Measurements from ENCODE around the gene TSPYL6.
"Not testable (repeated sequence)": the region's sequence is repeated elsewhere in the genome, so short reads cannot be mapped to it uniquely, and the experiment has no call there.

TSPYL6 gene

GRCh38 chr2:54256091-54256694, at the start of gene TSPYL6:
TSS of gene TSPYL6 (minus strand) at chr2:54256229. CDS start at chr2:54256151, 78 bp downstream.
- no peak for DNase-seq (ENCODE audit: insufficient read length, low spot score)
- FAIRE-seq, result no peak

- FAIRE-seq (no peak), DNase-seq (ENCODE audit: insufficient read length, low spot score) (no peak)
Measured at GRCh38 chr2:54303631-54304030, 47.6 kb upstream of the TSPYL6 start.

- DNase-seq (ENCODE audit: insufficient read length, low spot score) (no peak), FAIRE-seq (no peak)
Measured at GRCh38 chr2:54298514-54298913, 42.5 kb upstream of the TSPYL6 start.

GRCh38 chr2:54295911-54296310, 39.9 kb upstream of the TSPYL6 start:
- no peak for FAIRE-seq
- DNase-seq (ENCODE audit: insufficient read length, low spot score), result no peak

GRCh38 chr2:54294665-54295064, 38.6 kb upstream of the TSPYL6 start:
- not testable (repeated sequence) for FAIRE-seq

GRCh38 chr2:54290356-54291025, 34.5 kb upstream of the TSPYL6 start:
- FAIRE-seq (no peak), DNase-seq (ENCODE audit: insufficient read length, low spot score) (no peak)

More at GRCh38 chr2:54294665-54295064, 38.6 kb upstream of the TSPYL6 start:
- DNase-seq (ENCODE audit: insufficient read length, low spot score), result not testable (repeated sequence)

GRCh38 chr2:54289917-54290316, 33.9 kb upstream of the TSPYL6 start:
- DNase-seq (ENCODE audit: insufficient read length, low spot score), result no peak
- FAIRE-seq, result no peak

- no peak for DNase-seq (ENCODE audit: insufficient read length, low spot score)
- FAIRE-seq, result no peak
Measured at GRCh38 chr2:54287532-54287931, 31.5 kb upstream of the TSPYL6 start.

- FAIRE-seq (peak; percentile 31), DNase-seq (ENCODE audit: insufficient read length, low spot score) (no peak)
Measured at GRCh38 chr2:54285451-54285850, 29.4 kb upstream of the TSPYL6 start.

- DNase-seq (ENCODE audit: insufficient read length, low spot score), result no peak
- FAIRE-seq, result no peak
Measured at GRCh38 chr2:54284826-54285225, 28.8 kb upstream of the TSPYL6 start.

GRCh38 chr2:54279385-54279784, 23.4 kb upstream of the TSPYL6 start:
- DNase-seq (ENCODE audit: insufficient read length, low spot score) (peak; percentile 8), FAIRE-seq (no peak)

GRCh38 chr2:54275541-54275940, 19.5 kb upstream of the TSPYL6 start:
- FAIRE-seq (no peak), DNase-seq (ENCODE audit: insufficient read length, low spot score) (no peak)

GRCh38 chr2:54274781-54275242, 18.8 kb upstream of the TSPYL6 start:
- FAIRE-seq, result peak; percentile 13
- DNase-seq (ENCODE audit: insufficient read length, low spot score), result no peak

GRCh38 chr2:54271843-54272627, 16.0 kb upstream of the TSPYL6 start:
- no peak for DNase-seq (ENCODE audit: insufficient read length, low spot score)
- FAIRE-seq, result no peak

GRCh38 chr2:54271189-54271588, 15.2 kb upstream of the TSPYL6 start:
- no peak for FAIRE-seq
- DNase-seq (ENCODE audit: insufficient read length, low spot score), result no peak

- no peak for FAIRE-seq
- DNase-seq (ENCODE audit: insufficient read length, low spot score), result no peak
Measured at GRCh38 chr2:54267577-54267976, 11.5 kb upstream of the TSPYL6 start.

- not testable (repeated sequence) for DNase-seq (ENCODE audit: insufficient read length, low spot score); FAIRE-seq
Measured at GRCh38 chr2:54265081-54265480, 9.1 kb upstream of the TSPYL6 start.

- FAIRE-seq (no peak), DNase-seq (ENCODE audit: insufficient read length, low spot score) (no peak)
Measured at GRCh38 chr2:54262015-54262765, 6.2 kb upstream of the TSPYL6 start.

GRCh38 chr2:54261537-54261936, 5.5 kb upstream of the TSPYL6 start:
- no peak for FAIRE-seq
- DNase-seq (ENCODE audit: insufficient read length, low spot score), result no peak

GRCh38 chr2:54260241-54260595, 4.2 kb upstream of the TSPYL6 start:
- DNase-seq (ENCODE audit: insufficient read length, low spot score) (no peak), FAIRE-seq (no peak)
